Neuronal stem cell (in vitro differentiated cells): ENCODE results near the gene EVL.

ENCODE experiments used
- DNase-seq: peaks from one replicate; pipeline ENCODE4 v3.0.0-alpha.2; 2013; ENCODE audit warnings: low spot score
- H2AFZ ChIP-seq: one replicate; pipeline ENCODE4 v1.6.1; 2013; ENCODE audit warnings: mild to moderate bottlenecking, low read length, inconsistent platforms
- H2AK5ac ChIP-seq: 2 replicates; pipeline ENCODE4 v1.6.1; 2013; ENCODE audit warnings: low read depth, mild to moderate bottlenecking, inconsistent platforms, low read length, moderate library complexity, mixed read lengths
- H2BK120ac ChIP-seq: 2 replicates; pipeline ENCODE4 v1.6.1; 2013; ENCODE audit warnings: low read depth, mild to moderate bottlenecking, inconsistent platforms, low read length, moderate library complexity, mixed read lengths
- H2BK12ac ChIP-seq: one replicate; pipeline ENCODE4 v1.6.1; 2013; ENCODE audit warnings: low read length, inconsistent platforms
- H2BK15ac ChIP-seq: 2 replicates; pipeline ENCODE4 v1.6.1; 2013; ENCODE audit warnings: mild to moderate bottlenecking, low read length, inconsistent platforms, mixed read lengths
- H2BK5ac ChIP-seq: one replicate; pipeline ENCODE4 v1.6.1; 2013; ENCODE audit warnings: inconsistent platforms, mild to moderate bottlenecking, low read length, moderate library complexity
- H3K14ac ChIP-seq: one replicate; pipeline ENCODE4 v1.6.1; 2013; ENCODE audit warnings: low read length, inconsistent platforms
- H3K18ac ChIP-seq: 2 replicates; pipeline ENCODE4 v1.6.1; 2013; ENCODE audit warnings: low read length, inconsistent platforms
- H3K23ac ChIP-seq: 2 replicates; pipeline ENCODE4 v1.6.1; 2013; ENCODE audit warnings: low read depth, mild to moderate bottlenecking, mixed read lengths, low read length, inconsistent platforms; ENCODE audit not compliant: poor library complexity
- H3K27ac ChIP-seq: replicated peaks from 3 replicates; pipeline ENCODE4 v1.5.1; 2013; ENCODE audit warnings: low read length, inconsistent platforms
- H3K27me3 ChIP-seq, 3 experiments: 2 replicates each; pipeline ENCODE4 v1.6.1; 2013; ENCODE audit warnings: low read length in 3 of 3, mild to moderate bottlenecking in 2 of 3, inconsistent platforms in 1 of 3, low read depth in 1 of 3, mixed read lengths in 1 of 3, moderate library complexity in 1 of 3; ENCODE audit not compliant: control insufficient read depth in 3 of 3, insufficient read depth in 3 of 3
- H3K36me3 ChIP-seq, 2 donors: replicated peaks in 1 of 2; 2 replicates each; pipeline ENCODE4 v1.6.1; 2013; ENCODE audit warnings: low read length in 2 of 2; ENCODE audit not compliant: control insufficient read depth in 2 of 2, insufficient read depth in 2 of 2
- H3K4ac ChIP-seq: 2 replicates; pipeline ENCODE4 v1.6.1; 2013; ENCODE audit warnings: inconsistent platforms, mild to moderate bottlenecking, low read length, moderate library complexity
- H3K4me1 ChIP-seq, 2 donors: 1 replicate in 1 of 2; 2 replicates in 1 of 2; pipeline ENCODE4 v1.6.1; 2013; ENCODE audit warnings: low read length in 2 of 2, low read depth in 1 of 2; ENCODE audit not compliant: control insufficient read depth in 2 of 2, insufficient read depth in 1 of 2
- H3K4me2 ChIP-seq: one replicate; pipeline ENCODE4 v1.6.1; 2013; ENCODE audit warnings: mild to moderate bottlenecking, low read length, inconsistent platforms; ENCODE audit not compliant: insufficient read depth, poor library complexity, severe bottlenecking
- H3K4me3 ChIP-seq, 2 donors: 2 replicates each; pipeline ENCODE4 v1.5.1; 2013; ENCODE audit warnings: low read length in 2 of 2, mild to moderate bottlenecking in 2 of 2, inconsistent platforms in 1 of 2, moderate library complexity in 1 of 2
- H3K79me1 ChIP-seq: one replicate; pipeline ENCODE4 v1.6.1; 2013; ENCODE audit warnings: low read depth, mild to moderate bottlenecking, inconsistent platforms, low read length, moderate library complexity
- H3K9ac ChIP-seq: one replicate; pipeline ENCODE4 v1.6.1; 2013; ENCODE audit warnings: mild to moderate bottlenecking, low read depth, low read length, inconsistent platforms; ENCODE audit not compliant: poor library complexity
- H3K9me3 ChIP-seq, 2 donors: replicated peaks in 1 of 2; 2 replicates each; pipeline versions ENCODE3 to v1.6.1; 2013; ENCODE audit warnings: low read length in 2 of 2, mild to moderate bottlenecking in 2 of 2, inconsistent platforms in 1 of 2, low read depth in 1 of 2, mixed read lengths in 1 of 2, moderate library complexity in 1 of 2; ENCODE audit not compliant: control insufficient read depth in 2 of 2, insufficient read depth in 1 of 2
- H4K8ac ChIP-seq: one replicate; pipeline ENCODE4 v1.6.1; 2013; ENCODE audit warnings: low read depth, mild to moderate bottlenecking, inconsistent platforms, low read length, moderate library complexity
- H4K91ac ChIP-seq: one replicate; pipeline ENCODE4 v1.6.1; 2013; ENCODE audit warnings: low read length, low read depth, mild to moderate bottlenecking, inconsistent platforms; ENCODE audit not compliant: poor library complexity
- WGBS, 2 donors: extraction: QIAGEN DNeasy Blood & Tissue Kit; methylation state at CpG; one replicate each; pipeline ENCODE4 v1.1.7; 2013; ENCODE audit warnings: missing lambda C conversion rate in 2 of 2, mixed read lengths in 1 of 2; ENCODE audit not compliant: insufficient read length in 2 of 2, insufficient replicate concordance in 1 of 2; ENCODE audit errors: extremely low coverage in 2 of 2; 5-methylcytosine and 5-hydroxymethylcytosine counted together

EVL gene

GRCh38 chr14:100084591-100084990 lies 19.4 kb downstream of the EVL start:
- H3K4ac ChIP-seq = no peak overlapping the region
- no peak overlapping the region for H2BK120ac ChIP-seq
- H2BK15ac ChIP-seq = no peak overlapping the region
- H3K79me1 ChIP-seq = no peaks in the 10 kb centered on the region
- no peak overlapping the region for H3K4me3 ChIP-seq
- H3K9ac ChIP-seq = no peak overlapping the region
- H4K91ac ChIP-seq = no peak overlapping the region
- no peak overlapping the region for H2BK12ac ChIP-seq
- H2AFZ ChIP-seq = no peak overlapping the region
- WGBS, 2 donors = no CpG with 5 or more reads among the region's 10 CpGs
- H4K8ac ChIP-seq = no peak overlapping the region
- H2AK5ac ChIP-seq = no peak overlapping the region
- no peaks in the 10 kb centered on the region for H3K4me1 ChIP-seq
- no peak overlapping the region for H3K23ac ChIP-seq
- H3K18ac ChIP-seq = no peak overlapping the region
- H3K27me3 ChIP-seq = no peaks in the 10 kb centered on the region
- no peak overlapping the region for H3K14ac ChIP-seq
- no peak for DNase-seq
- H3K27ac ChIP-seq = no peak overlapping the region
- H3K4me2 ChIP-seq = no peak overlapping the region
- H2BK5ac ChIP-seq = no peak overlapping the region
- H3K36me3 ChIP-seq = peaks cover 11 to 52% of the 10 kb centered on the region in 2 donors
- H3K9me3 ChIP-seq = peaks cover 0 to 2% of the 10 kb centered on the region in 2 donors

DNA sequence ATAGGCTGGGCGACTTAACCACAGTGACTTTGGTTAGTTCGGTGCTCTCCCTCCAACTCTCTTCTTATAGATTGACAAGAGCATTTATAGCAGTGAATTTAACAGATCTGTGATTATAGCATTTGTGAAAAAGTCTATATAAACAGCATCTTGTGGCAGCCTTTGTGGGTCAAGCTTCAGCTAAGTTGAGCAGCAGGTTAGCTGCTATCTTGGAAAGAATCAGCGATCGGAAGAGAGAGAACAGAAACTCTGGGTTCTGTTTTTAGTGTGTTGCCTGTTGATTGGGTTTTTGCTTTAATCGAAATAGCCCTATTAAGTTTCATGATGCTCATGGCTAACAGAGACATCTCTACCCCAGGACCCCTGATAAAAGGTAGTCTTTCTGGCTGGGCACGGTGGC lies 20.2 kb downstream of the EVL start:
- Histone ChIP-seq H3K18ac (no peak overlapping the region), H3K23ac (no peak overlapping the region), H3K27me3 (no peaks in the 10 kb centered on the region), H2BK120ac (no peak overlapping the region), H4K91ac (no peak overlapping the region), H2AFZ (no peak overlapping the region), H3K14ac (no peak overlapping the region), H3K9me3 (peaks cover 0 to 2% of the 10 kb centered on the region in 2 donors), H2AK5ac (no peak overlapping the region), H3K4me3 (no peak overlapping the region), H3K4me2 (no peak overlapping the region), H3K79me1 (no peaks in the 10 kb centered on the region), H2BK12ac (no peak overlapping the region), H4K8ac (no peak overlapping the region), H3K4ac (no peak overlapping the region), H3K9ac (no peak overlapping the region), H3K27ac (no peak overlapping the region), H2BK5ac (no peak overlapping the region), H2BK15ac (no peak overlapping the region), H3K36me3 (peaks cover 11 to 60% of the 10 kb centered on the region in 2 donors), H3K4me1 (no peaks in the 10 kb centered on the region)
- WGBS, 2 donors = no CpG with 5 or more reads among the region's 6 CpGs
- DNase-seq = no peak

- Histone ChIP-seq H3K9me3 (peaks cover 0 to 2% of the 10 kb centered on the region in 2 donors), H2BK15ac (no peak overlapping the region), H3K27ac (no peak overlapping the region), H4K91ac (no peak overlapping the region), H3K27me3 (no peaks in the 10 kb centered on the region), H2BK120ac (no peak overlapping the region), H3K79me1 (no peaks in the 10 kb centered on the region), H3K4ac (no peak overlapping the region), H3K4me2 (no peak overlapping the region), H2BK5ac (no peak overlapping the region), H2BK12ac (no peak overlapping the region), H2AFZ (no peak overlapping the region), H3K4me3 (no peak overlapping the region), H3K9ac (no peak overlapping the region), H3K4me1 (no peaks in the 10 kb centered on the region), H3K23ac (no peak overlapping the region), H3K14ac (no peak overlapping the region), H3K36me3 (peaks cover 11 to 68% of the 10 kb centered on the region in 2 donors), H2AK5ac (no peak overlapping the region), H3K18ac (no peak overlapping the region), H4K8ac (no peak overlapping the region)
- no peak for DNase-seq
- WGBS, 2 donors = no CpG with 5 or more reads among the region's 5 CpGs
Observed at GRCh38 chr14:100086361-100086760, 21.1 kb downstream of the EVL start.

DNA sequence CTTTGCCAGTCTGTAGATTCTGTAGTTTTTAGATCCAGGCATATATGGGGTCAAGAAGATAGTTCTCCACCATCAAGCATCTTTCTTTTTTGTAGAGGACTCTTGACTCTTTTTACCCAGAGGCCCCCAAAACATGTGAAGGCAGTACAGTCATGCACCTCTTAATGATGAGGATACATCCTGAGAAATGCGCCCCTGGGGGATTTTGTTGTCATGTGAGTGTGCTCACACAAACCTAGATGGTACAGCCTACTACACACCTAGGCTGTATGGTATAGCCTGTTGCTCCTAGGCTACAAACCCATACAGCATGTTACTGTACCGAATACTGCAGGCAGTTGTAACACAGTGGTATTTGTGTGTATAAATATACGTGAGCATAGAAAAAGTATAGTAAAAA lies 23.0 kb downstream of the EVL start:
- H3K79me1 ChIP-seq = no peaks in the 10 kb centered on the region
- no peak overlapping the region for H3K18ac ChIP-seq
- H3K23ac ChIP-seq = no peak overlapping the region
- DNase-seq = no peak
- H2AK5ac ChIP-seq = no peak overlapping the region
- H3K9ac ChIP-seq = no peak overlapping the region
- H4K8ac ChIP-seq = no peak overlapping the region
- no CpG with 5 or more reads among the region's 3 CpGs for WGBS, 2 donors
- no peak overlapping the region for H2BK120ac ChIP-seq
- no peak overlapping the region for H2AFZ ChIP-seq
- H3K9me3 ChIP-seq = peaks cover 0 to 2% of the 10 kb centered on the region in 2 donors
- peaks cover 11 to 85% of the 10 kb centered on the region in 2 donors for H3K36me3 ChIP-seq
- no peak overlapping the region for H3K4me3 ChIP-seq
- H2BK5ac ChIP-seq = no peak overlapping the region
- no peak overlapping the region for H3K4me2 ChIP-seq
- no peak overlapping the region for H3K27ac ChIP-seq
- no peak overlapping the region for H3K14ac ChIP-seq
- H3K27me3 ChIP-seq = no peaks in the 10 kb centered on the region
- H3K4ac ChIP-seq = no peak overlapping the region
- H2BK12ac ChIP-seq = no peak overlapping the region
- H2BK15ac ChIP-seq = no peak overlapping the region
- H3K4me1 ChIP-seq = no peaks in the 10 kb centered on the region
- H4K91ac ChIP-seq = no peak overlapping the region
